Suprapubic skin (tissue), 4 donors: ENCODE results near the gene HES3.

Experiments used
- POLR2A ChIP-seq, 2 donors: fragments of 450-650 bp; IDR thresholded peaks; one replicate each; pipeline ENCODE4 v1.6.1; 2017; ENCODE audit warnings: antibody characterized with exemption in 2 of 2, mild to moderate bottlenecking in 2 of 2, moderate library complexity in 2 of 2
- POLR2AphosphoS5 ChIP-seq, 3 donors: sonication (generic); formaldehyde crosslinking; IDR thresholded peaks; one replicate each; pipeline ENCODE4 v1.6.1; 2017; ENCODE audit warnings: antibody characterized with exemption in 3 of 3
- TF ChIP-seq, protein P1 (sequence below), 2 donors: fragments of 200-600 bp in 1 of 2; fragments of 450-650 bp in 1 of 2; sonication (generic) in 1 of 2; IDR thresholded peaks; one replicate each; pipeline ENCODE4 v1.5.1; 2016 to 2019; ENCODE audit warnings: antibody characterized with exemption in 2 of 2, mild to moderate bottlenecking in 1 of 2, moderate library complexity in 1 of 2

DNA sequence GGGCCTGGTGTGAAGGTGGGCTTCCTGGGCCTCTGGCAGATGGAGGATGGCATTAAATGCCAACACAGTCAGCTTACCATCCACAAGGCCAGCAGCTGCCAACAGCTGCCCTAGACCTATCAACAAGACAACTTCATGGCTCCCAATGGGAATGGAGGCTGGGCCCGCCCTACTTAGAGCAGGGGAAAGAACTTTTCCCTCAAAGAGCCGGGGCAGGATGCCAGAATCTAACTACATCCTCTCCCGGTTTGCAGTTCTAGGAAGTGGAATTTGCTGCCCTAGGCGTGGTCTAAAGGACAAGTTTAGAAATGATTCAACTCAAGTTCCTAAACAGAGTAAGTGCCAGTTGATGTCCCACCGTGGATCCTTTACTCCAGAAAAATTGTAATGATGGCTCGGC is 21.3 kb upstream of the HES3 start:
- TF ChIP-seq, protein P1, sequence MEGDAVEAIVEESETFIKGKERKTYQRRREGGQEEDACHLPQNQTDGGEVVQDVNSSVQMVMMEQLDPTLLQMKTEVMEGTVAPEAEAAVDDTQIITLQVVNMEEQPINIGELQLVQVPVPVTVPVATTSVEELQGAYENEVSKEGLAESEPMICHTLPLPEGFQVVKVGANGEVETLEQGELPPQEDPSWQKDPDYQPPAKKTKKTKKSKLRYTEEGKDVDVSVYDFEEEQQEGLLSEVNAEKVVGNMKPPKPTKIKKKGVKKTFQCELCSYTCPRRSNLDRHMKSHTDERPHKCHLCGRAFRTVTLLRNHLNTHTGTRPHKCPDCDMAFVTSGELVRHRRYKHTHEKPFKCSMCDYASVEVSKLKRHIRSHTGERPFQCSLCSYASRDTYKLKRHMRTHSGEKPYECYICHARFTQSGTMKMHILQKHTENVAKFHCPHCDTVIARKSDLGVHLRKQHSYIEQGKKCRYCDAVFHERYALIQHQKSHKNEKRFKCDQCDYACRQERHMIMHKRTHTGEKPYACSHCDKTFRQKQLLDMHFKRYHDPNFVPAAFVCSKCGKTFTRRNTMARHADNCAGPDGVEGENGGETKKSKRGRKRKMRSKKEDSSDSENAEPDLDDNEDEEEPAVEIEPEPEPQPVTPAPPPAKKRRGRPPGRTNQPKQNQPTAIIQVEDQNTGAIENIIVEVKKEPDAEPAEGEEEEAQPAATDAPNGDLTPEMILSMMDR (IDR thresholded peaks at IDR 0.05), result no peak
- TF ChIP-seq POLR2A (IDR thresholded peaks at IDR 0.05), result no peak
- TF ChIP-seq POLR2AphosphoS5 (IDR thresholded peaks at IDR 0.05), result no peak
